Measurements from ENCODE around the gene AFAP1.

AFAP1 gene

DNA sequence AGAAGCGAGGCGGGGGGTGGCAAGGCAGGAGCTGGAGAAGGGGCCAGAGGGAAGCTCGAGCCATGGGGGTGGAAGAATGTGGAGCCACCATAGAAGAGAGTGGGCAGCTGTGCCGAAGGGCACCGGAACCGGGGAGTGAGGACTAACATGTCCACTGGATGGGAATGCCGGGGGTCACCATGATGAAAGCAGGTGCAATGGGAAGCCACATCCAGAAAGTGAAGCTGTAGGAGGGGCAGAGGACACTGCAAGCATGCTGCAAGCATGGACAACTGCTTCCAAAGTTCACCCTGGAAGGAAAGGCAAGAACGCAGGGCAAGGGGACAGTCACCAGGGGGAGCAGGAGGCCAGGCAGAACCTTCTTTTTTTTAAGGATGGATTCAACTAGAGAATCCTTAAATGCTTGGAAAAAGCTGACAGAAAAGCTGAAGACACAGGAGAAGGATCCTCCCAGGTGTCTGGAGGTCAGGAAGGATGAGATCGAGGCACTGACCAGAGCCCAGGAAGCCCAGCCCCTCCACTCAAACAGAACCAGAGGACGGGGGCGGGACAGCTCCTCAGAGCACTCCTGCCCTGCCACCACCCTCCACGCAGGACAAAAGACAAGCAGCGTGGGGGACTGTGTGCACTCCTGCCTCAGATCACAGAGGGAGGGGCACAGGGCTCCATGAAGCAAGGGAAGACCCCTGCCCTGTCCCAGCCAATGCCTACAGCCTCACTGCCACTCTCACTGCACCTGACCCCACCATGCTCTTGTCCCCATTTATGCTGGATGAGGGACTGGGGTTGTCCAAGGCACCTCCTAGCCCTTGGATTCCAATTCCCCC is 169.2 kb downstream of the AFAP1 start:
- DNase-seq (ENCODE audit: low read depth, low spot score), result no peak

DNA sequence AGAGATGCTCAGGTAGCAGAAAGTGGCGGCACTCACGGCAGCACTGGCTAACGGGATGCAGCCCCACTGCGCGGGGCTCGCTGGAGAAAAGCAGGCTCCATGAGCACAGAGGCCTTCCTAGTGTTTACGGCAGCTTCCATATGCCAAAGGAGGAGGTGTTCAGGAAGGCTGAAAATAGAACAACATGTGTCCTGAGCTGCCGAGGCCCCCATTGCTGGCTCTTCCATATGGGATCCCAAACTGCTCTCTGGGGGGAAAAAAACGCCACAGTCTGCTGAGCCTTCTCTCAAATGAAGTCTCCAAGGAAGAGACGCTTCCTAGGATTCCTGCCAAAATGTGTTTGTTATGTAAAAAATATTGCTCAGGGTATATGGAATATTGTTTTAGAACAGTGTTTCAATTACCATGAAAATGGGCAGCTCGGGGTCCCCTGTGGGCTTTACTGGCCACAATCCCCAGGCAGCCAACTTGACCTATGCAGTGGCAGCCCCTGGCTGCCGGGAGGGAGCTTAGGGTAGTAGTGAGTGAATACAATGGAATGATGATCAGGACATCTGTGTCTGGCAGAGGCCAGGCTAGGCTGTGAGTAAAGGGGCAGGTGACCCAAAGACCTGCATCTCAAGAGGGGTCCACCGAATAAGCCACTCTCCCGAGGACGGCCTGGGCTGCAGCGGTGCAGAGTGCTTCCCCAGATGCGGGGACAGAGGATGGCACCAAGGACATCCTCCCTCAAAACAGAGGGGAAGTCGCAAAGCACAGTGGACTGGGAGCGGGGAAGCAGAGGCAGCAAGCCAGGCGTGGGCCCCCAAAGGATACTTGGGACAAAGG is 170.1 kb downstream of the AFAP1 start:
- DNase-seq (ENCODE audit: low read depth, low spot score), result no peak

DNA sequence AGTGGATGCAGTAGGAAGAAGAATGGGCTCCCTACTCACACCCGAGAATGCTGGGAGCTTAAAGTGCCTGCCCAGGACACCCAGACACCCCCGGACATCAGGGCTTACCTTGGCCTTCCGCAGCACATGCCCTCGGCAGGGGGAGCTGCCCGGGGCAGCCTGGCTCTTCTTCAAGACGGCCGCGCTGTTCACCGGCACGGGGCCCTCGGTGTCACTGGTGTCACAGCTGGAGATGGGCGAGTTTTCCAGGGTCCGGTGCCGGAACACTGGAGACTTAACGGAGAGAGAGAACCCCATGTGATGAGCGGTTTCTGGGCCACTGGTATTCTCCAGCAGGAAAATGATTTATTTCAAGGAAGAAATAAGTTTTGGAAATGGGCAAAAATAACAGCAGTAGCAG is 170.9 kb downstream of the AFAP1 start:
- no peak for DNase-seq (ENCODE audit: low read depth, low spot score)

DNA sequence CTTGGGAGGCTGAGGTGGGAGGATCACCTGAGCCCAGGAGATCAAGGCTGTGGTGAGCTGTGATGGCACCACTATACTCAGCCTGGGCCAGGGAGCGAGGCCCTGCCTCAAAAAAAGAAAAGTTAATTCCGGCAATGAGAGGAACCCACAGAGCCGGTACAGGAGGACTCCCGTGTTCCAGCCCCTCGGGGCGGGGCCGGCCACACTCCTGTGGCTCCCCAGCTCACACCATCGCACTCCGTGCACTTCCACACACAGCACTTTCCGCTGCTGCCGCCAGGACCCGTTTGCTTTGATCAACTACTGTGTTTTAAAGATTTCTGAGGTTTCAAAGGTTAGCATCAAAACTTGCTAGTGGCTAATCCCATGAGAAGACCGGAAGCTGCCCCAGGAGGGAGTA is 171.7 kb downstream of the AFAP1 start:
- DNase-seq (ENCODE audit: low read depth, low spot score), result no peak

DNA sequence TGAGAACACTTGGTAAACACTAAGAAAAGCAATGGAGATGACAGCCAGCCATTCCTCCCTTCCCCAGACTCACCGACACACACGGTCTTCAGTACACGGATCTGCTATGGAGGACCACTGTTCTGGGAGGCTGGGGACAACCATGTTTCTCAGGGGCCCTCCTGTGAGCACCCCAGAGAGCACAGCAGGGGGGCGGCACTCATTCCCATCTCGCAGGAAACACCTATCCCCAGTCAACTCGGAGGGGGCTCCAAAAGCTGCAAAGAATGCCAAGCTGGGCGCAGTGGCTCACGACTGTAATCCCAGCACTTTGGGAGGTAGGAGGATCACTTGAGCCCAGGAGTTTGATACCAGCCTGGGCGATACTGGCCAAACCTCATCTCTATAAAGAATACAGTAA is 172.1 kb downstream of the AFAP1 start:
- DNase-seq (ENCODE audit: low read depth, low spot score), result no peak

DNA sequence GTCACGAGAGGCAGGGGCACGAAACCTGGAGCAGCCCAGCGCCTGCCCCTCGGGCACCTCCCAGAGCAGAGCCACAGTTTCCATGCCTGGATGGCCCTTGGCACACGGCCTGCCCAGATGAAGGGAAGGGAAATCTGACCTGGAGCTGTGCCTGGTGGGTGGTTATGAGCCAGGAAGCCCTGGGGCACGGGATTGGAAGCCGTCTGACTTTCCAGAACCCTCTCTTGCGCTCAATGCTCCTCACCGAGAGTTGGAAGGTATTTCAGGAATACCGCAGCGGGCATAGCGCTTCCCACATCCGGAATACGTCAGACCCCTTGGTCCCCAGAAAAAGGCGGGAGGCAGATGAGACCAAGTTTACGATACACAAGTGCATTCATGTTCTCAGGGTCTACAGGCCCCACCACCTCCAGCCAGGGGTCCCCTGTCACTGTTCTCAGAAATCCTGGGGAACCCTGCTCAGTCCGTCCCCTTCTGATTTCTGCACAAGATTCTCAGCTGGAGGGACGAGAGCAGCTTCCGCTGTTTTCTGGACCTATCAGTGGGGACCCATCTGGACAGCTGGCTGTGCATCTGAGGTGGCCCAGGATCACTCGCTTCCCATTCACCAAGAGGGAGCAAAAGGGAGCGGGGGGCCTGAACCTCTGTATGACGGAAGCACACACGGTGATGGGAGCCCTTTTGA is 172.9 kb downstream of the AFAP1 start:
- DNase-seq (ENCODE audit: low read depth, low spot score), result no peak

DNA sequence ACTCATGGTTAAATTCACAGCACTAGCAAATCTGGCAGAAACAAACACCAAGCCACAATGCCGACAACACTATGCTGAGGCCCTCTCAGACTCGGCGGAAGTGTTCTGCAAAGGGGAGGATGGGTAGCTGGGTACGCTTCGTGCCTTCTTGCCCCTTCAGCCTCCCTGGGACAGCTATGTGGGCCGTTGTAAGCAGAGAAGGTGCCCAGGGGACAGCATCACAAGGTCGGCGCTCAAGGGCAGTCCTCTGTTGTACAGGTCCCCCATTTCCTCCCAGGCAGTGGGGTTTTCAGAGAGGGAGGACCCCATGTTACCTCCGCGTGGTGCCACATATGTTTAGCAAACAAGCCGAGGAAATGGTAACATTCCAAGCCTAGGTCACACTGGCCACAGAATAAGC is 173.6 kb downstream of the AFAP1 start:
- no peak for DNase-seq (ENCODE audit: low read depth, low spot score)

DNA sequence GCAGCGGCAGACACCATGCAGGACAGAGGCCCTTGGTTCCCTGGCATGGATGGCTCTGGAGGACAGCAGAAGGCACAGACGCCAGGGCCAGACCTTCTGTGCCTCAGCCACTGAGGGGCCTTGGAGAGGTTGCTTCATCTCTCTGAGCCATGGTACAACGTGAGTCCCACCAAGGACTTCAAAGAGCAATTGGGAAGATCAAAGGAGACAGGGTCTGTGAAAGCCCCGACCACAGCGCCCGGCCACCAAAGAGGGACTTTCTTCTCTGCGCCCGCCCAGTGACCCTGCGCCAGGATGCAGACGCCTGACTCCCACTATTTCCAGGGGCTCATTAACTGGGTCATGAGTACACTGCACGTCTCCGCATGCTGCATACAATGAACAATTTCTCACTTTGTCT is 174.0 kb downstream of the AFAP1 start:
- no peak for DNase-seq (ENCODE audit: low read depth, low spot score)

DNA sequence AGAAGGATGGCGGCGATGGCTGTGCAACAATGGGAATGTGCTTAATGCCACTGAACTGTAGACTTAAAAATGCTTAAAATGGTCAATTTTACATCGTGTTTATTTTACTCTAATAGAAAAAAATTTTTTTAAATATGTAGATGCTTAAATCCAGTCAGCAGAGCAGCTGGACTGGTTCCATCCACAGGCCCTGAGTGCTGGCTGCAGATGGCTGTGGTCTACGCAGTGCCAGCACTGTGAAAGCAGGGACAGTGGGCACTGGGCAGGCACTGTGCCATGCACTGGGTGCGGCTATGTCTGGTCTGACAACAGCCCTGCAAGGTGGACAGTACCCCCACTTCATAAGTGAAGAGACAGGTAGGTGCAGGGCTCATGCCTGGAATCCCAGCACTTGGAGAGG is 175.2 kb downstream of the AFAP1 start:
- no peak for DNase-seq (ENCODE audit: low read depth, low spot score)

DNA sequence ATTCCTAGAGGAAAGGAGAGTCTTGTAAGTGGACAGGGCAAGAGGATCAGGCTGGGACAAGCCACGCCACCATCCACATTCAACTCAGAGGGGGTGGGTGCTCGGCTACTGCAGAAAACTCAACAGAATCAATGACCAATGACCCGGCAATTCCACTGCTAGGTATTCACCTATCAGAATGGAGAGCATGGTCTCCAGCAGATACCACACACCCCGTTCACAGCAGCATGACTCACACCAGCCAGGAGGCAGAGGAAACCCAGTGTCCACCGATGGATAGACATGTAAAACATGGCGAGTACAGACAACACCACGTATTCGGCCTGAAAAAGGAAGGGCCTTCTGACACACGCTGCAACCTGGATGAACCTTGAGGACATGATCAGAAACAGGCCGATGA is 175.9 kb downstream of the AFAP1 start:
- no peak for DNase-seq (ENCODE audit: low read depth, low spot score)

DNA sequence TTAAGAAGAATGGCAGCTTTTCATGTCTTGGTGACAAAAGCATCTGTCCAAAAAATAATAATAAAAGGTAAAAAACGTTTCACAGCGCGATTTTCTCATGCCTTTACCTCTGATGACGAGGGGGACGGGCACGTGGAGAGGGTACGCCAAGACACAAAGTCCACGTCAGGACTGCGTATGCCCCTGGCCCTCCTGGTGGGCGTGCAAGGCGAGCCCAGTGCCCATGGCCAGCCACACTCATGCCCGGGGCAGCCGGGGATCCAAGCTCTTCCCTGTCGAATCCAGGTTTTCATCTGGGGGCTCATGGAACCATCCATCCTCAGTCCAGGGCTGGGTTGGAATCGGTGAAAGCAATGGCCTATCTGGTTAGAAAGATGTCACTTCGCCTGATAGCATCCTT is 176.6 kb downstream of the AFAP1 start:
- DNase-seq (ENCODE audit: low read depth, low spot score), result no peak

DNA sequence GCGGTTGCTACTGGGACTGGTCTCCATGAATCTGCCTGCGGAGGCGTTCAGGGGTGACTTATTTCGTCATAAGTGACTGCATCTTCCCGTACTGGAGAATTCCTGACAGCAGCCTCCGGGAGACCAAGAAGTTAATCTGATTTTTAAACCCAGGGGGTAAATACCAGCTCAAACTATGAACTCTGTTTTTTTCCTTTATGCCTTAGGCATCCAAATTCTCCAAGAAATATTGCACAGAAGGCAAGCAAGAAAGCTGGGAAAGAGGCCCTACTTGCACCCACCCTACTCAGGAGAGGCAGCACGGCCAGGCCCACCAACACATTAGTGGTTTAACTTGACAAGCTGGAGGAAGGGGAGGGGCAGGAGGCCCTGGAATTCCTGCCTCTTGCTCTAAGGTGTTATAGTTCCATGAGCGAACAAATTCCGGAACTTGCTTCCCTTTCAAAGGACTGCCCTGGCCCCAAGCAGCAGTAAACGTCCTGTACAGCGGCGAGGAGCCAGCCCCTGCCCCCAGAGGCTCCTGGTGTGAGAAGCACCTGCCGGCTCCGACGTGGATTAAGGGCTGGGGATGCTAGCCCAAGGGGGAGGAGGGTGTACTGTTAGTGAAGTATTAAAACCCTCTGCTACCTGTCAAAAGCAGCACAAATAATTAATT is 177.2 kb downstream of the AFAP1 start:
- no peak for DNase-seq (ENCODE audit: low read depth, low spot score)

DNA sequence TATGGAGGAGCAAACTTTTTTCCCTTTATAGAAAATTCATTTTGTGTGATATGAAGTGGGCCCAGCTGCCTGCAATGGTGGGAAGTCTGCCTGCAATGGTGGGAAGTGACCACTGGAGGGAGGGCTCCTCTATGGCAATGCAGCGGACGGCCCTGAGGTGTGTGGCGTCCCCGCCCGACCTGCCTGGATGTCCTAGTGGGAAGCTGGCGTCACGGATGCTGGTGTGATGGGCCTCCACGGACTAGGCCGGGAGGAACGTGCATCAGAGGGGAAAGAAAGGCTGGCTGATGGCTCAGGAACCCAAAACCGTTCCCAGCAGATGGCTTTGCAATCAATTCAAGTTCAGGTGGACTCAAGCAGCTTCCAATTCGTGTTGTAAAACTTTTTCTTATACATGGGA is 177.9 kb downstream of the AFAP1 start:
- no peak for DNase-seq (ENCODE audit: low read depth, low spot score)

DNA sequence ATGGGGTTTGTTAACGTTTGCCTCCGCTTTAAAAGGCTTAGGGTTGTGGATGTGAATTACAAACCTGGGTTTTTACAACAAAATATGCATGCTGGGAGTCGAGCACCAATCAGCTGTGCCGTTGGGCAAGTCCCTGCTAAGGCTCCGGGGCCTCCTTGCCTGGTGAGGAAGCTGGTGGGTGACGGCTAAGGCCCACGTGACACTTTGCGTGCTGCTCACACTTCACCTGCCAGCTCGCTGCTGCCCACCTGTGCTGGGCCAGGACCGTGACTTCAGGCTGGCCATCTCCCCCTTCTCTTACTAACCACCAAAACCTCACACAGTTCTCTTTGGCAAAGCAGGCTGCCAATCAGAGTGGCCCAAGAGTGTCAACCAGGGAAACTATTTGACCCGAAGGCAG is 178.3 kb downstream of the AFAP1 start:
- DNase-seq (ENCODE audit: low read depth, low spot score), result no peak

DNA sequence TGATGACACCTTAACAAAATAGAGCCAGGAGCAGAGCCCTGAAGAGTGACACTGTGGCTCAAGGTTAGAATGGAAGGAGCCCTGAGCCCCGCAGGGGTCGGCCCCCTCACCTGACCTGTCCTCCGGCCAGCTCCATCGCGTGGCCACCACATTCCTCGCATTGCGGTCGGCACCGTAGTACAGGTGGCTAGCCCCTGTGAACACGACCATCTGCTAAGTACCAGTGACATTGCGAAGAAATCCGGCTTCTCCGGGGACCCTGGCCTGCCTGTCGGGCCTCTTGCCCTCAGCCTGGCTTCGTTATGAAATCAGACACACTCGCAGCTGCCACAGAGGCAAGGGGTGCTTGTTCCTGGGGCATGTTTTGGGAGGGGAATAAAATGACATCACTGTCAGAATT is 179.0 kb downstream of the AFAP1 start:
- DNase-seq (ENCODE audit: low read depth, low spot score), result no peak

DNA sequence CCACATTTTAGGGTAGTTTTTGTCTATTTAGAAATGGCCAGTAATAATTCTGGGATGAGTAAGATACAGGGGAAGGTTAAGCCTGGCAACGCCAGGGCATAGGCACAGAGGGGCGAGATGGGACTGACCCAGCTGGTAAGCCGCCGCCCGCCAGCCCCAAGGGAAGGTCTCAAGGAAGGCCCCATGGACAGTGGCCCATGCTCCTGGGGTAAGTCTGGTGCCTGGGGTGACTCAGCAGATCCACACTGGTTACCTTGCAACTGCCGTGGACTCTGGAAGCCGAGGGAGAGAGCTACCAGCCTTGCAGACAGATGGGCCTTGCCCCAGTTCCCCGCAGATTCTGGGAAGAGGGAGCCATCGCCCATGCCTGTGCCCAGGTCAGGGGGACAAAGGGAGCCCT is 179.4 kb downstream of the AFAP1 start:
- no peak for DNase-seq (ENCODE audit: low read depth, low spot score)

DNA sequence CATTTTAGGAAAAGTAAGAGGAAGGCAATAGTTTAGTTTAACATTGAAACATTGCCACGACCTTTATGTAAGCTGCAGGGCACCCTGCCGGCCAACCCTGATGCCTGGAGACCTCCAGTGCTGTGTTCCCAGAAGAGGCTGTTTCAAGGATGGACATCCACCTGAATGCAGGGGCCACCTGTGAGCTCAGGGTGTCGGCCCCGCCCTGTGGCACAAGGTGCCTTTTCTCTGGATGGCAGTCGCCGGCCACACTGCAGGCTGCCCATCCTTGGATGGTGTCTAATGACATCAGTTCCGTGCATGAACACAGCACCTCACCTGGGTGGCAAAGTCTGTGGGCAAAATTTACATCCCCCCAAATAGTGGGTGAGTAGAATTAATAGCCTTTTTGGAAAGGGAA is 180.0 kb downstream of the AFAP1 start:
- DNase-seq (ENCODE audit: low read depth, low spot score), result no peak

DNA sequence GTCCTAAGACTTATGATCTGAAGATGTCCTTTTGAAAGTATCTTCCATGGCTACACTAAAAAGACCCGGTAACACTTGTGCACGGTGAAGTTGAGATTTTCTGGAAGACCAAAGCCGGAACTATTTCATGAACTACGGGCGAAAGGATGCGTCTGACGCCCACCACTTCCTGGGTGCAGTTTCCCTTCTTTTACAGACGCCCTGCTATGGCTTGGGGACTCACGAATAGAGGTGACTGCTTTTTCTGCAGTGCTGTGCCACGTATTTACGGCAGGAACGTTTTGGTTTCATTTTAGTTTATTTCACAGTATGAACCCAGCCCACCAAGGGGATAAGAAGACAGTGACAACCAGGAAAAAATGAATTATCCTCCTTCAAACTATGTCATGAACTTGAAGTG is 180.4 kb downstream of the AFAP1 start:
- DNase-seq (ENCODE audit: low read depth, low spot score), result peak; percentile 41

DNA sequence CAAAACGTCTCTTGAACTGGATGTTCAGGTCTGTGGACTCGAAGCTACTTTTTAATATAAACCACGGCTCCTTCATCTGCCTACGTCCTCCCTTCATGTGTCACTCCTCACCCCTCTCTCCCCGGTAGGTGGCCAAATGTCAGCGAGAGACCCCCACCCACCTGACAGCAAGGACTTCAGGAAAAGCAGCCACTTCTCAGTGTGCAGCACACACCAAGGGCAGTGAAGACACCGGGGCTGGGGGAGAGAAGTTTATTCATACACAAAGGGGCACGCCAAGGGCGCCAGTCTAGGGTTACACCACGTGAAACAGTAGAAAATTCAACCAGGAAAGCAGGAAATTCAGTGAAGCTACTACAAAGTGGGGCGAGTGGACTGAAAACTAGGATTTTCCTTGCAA is 181.2 kb downstream of the AFAP1 start:
- DNase-seq (ENCODE audit: low read depth, low spot score), result no peak

DNA sequence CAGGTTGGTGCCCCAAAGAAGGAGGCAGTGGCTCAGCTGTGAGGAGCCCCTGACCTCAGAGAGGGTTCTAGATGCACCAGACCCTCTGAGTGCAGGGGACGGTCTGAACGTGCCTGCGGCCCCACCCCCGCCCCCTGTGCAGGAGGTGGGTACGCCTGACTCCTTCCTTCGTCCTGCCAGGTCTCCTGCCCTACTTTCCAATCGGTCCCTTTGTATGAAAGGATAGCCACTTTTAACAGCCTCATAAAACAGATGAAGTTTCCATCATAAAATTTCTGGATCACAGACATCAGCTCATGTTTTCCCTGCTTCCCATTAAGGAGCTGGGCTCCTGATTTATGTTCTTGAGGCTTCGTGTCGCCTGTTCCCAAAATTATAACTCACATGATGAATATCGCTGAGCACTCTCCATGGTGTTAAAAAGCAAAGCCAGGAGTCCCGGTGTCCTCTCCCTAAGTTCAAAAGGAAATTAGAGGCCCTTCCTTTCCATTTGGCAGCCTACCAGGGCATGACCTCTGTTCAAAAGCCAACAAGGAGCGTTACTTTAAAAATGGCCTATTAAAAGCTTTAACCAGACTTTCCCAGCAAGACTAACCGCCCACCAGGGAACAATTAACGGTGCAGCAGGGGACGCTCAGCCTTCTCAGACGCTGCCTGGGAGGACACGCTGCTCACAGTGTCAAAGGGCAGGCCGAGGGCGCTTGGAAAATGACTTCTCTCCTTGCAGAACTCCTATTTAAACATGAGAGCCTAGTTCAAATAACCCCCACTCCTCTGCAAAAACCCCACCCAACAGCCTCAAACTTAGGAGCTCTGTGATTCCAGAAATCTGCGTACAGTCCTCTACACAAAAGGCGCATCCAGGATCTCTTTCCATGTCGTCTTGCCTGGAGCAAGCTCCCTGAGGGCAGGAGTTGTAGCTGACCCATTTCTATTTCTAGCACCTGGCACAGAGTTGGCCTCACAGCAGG is 181.9 kb downstream of the AFAP1 start:
- DNase-seq (ENCODE audit: low read depth, low spot score), result no peak

Data from activated CD4-positive, CD25-positive, alpha-beta regulatory T cell treated with anti-CD3 and anti-CD28 coated beads, Interleukin-2, amount 50 U/mL, for 16 hours (primary cell).